GM21515 (cell line): ENCODE data around the gene ADPRS.
A peak's percentile ranks its signal among the peaks of the same experiment; 100 is the strongest.

Experiments used
- ATAC-seq: cut with Tn5 transposase; IDR thresholded peaks from one replicate; pipeline ENCODE4 v1.9.1; 2021; ENCODE audit not compliant: unreplicated experiment

Gene ADPRS

DNA sequence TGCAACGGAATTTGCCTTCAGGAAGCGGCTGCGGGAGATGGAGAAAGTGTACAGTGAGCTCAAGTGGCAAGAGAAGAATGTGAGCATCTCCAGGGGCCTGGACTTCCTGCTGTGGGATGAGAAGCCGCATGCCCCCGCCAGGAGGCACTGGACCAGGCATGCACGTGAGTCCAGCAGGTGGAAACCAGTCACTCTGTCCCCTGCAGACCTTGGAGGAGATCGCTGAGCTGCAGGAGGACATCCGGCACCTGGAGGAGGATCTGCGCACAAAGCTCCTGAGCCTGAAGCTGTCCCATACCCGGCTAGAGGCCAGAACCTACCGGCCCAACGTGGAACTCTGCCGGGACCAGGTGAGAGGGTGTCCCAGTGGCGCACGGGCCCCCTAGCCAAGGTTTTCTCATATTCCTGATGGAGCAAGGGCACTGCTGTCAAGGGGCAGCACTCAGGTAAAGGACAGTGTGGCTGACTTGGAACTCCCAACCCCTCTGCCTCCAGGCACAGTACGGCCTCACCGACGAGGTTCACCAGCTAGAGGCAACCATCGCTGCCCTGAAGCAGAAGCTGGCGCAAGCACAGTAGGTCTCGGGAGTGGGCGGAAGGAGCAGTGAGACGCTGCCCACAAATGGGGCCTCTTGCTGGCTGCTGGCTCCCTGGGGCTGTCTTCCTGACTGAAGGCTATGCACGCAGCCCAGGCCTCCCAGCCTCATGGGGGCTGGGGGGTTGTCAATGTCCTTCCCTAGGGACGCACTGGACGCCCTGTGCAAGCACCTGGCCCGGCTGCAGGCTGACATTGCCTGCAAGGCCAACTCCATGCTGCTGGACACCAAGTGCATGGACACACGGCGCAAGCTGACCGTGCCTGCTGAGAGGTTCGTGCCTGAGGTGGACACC, 1.2 kb upstream of the ADPRS start:
- no peak for ATAC-seq

DNA sequence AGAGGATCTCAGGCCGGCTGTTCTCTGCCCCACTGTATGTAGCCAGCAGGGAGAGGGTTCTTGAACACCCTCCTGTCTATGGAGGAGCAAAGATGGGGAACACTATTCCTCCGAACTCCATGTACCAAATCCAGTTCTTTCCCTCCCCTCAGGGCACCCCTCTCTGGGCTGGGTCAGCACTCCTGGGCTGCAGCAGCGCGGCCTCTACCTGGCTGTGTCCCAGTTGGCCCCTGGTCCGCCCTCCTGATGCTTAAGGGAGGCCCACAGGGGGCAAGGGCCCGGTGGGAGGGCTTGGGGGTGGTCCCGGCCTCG, 471 bp upstream of the ADPRS start:
- peak; percentile 1 for ATAC-seq

DNA sequence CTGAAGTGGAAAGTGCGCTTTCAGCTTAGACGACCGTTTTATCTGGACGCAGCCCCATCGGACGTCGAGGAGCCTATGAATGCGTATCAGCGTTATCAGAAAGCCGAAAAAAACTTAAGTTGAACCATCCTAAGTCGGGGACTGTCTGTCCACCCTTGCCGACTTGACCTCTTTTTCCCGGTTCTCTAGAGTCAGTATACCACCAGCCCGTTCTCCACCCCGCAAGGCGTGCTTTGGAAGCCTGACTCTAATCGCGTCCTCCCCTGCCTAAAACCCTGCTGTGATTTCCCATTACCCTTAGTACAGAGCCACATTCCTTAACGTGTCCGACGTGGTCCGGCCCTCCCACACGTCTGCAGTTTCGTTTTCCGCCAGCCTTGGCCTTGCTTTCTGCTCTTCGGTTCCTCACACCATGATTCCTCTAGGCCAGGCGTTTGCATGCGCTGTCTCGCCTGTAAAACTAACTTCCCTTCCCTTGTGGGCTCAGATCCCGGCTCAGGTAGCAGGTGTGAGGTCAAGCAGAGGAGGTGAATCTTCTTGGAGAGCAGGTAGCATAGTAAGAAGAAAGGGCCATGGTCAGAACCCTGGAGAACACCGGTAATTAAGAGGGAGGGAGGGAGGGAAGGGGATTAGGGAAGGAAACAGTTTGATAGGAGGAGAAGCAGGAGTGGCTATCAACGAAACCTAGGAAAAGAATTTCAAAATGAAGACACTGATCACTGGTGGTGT, 865 bp downstream of the ADPRS start:
- peak; percentile 11 for ATAC-seq

DNA sequence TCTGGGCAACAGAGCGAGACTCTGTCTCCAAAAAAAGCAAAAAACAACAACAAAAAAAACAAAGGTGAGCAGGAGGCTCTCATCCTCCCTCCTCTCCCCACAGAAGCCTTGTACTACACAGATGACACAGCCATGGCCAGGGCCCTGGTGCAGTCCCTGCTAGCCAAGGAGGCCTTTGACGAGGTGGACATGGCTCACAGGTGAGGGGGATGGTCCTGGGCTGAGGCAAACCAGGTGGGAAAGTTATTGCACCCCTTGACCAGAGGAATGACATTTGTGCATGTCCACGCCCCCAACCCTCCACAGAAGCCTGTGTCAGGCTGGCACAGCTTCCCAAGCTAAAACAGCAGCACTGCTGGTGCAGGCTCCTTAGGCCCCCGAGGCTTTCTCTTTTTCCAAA, 2.4 kb downstream of the ADPRS start:
- ATAC-seq: no peak

DNA sequence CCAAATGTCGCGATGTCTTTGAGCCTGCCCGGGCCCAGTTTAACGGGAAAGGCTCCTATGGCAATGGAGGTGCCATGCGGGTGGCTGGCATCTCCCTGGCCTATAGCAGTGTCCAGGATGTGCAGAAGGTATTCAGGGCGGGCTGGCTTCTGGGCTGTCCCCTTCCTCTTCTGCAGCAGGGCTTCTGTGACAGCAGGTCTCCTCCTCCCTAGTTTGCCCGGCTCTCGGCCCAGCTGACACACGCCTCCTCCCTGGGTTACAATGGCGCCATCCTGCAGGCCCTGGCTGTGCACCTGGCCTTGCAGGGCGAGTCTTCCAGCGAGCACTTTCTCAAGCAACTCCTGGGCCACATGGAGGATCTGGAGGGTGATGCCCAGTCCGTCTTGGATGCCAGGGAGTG, 3.0 kb downstream of the ADPRS start:
- no peak for ATAC-seq

DNA sequence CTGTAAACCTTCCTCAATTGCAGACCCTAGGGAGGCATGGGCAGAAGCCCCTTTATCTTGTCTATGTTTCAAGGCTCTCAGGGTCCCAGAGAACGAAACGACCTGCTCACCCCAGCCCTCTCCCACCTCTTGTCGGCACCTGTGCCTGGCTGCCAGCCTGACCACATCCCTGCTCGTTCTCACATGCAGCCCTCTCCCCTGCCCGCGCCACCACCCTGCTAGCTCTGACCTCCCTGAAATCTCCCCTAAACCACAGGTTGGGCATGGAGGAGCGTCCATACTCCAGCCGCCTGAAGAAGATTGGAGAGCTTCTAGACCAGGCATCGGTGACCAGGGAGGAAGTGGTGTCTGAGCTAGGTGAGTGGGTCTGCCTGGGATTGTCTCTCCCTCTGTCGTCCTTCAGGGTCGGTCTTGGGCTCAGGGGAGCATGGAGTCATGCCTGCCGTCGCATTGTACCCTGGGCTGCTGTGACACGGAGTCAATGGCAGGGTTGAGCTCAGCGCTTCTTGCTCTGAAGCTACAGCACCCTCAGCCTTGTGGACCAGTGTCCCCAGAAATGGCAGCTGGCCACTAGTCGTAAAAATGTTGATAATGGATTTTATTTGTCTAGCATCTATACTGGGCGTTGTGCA, 3.6 kb downstream of the ADPRS start:
- no peak for ATAC-seq

DNA sequence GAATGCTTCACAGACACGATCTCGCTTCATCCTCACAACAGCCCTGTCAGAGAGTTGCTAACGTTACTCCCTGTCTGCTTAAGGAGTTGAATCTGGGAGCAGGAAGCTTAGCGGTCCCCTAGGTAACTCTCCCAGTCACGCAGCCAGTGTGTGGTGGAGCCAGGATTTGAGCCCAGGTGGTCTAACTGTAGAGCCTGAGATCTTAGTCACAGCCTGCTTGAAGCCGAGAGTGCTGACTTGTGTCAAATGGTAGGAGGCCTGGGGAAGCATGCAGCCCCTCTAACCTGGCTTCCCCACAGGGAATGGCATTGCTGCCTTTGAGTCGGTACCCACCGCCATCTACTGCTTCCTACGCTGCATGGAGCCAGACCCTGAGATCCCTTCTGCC, 4.1 kb downstream of the ADPRS start:
- ATAC-seq: no peak

DNA sequence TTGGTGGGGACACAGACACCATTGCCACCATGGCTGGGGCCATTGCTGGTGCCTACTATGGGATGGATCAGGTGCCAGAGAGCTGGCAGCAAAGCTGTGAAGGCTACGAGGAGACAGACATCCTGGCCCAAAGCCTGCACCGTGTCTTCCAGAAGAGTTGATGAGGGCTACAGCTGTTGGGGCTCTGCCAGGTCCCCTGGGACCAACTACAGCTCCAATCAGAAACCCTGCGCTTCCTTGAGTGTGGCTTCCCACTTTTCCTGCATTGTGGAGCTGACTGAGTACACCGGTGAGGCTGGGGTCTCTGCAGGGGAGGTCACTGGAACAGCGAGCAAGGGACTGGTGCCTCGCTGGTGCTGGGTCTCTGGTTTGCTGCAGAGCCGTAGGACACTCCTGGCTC, 4.5 kb downstream of the ADPRS start:
- no peak for ATAC-seq

DNA sequence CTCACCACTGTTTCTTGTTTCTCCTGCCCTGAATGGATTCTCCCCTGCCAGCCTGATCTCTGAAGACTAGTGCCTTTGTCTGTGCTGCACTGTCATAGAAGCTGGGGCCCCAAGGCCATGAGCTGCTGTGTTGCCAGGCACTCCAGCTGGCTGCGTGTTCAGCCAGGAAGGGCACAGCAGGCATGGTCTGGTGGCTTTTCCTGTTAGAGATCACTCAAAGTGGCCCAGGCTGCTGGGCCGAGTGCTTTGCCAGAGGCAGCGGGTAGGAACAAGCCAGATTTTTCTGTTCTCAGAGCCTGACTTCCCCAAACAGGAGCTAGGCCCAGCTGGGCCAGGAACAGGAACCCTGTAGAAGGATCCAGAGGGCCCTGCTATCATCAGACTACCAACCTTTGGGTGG, 5.2 kb downstream of the ADPRS start:
- ATAC-seq: no peak

DNA sequence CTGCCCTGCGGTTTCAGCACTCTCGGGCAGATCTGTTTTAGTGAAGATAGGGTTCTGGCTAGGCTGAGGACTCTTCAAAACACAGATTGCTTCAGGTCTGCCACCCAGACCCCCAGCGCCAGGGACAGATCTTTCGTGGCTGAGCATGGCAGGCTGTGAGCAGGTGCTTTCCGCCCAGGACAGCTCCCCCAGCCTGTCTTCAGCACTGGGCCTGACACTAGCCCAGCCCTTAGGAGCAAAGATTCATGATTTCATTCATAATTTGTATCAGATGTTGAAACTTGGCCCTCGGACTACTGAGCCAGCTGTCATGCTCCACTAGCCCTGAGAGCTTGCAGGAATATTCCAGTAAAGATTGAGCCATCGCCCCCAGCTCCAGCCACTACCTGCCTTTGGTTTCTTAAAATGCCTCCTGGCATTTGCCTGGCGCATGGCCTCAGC, 5.9 kb downstream of the ADPRS start:
- ATAC-seq: no peak

DNA sequence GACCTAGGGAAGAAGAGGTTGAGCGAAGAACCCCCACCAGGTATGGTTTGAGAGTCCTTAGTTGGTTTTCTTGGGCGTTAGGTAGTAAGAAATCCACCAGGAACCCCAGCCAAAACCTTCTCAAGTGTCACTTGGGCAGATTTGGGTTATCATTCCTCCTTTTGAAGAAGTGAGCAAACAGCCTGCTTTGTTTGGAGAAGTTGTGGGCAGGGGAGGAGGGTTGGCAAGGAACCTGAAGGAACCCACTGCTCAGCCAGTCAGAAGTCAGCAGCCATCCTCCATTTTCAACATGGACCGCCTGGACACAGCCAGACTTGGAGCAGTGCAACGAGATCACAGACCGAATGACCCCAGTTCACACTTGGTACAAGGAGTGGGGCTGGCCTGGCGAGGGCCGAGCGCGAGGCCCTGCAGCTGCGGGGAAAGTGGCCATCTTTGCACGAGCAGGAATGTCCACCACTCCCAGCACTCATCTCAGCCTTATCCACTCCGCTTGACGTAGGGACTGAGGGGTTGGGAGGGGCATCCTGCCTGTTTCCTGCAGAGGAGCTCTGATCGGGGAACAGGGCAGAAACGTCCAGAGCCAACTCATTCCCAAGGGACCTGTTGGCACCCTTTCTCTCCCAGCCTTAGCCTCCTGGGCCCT, 7.2 kb downstream of the ADPRS start:
- no peak for ATAC-seq

DNA sequence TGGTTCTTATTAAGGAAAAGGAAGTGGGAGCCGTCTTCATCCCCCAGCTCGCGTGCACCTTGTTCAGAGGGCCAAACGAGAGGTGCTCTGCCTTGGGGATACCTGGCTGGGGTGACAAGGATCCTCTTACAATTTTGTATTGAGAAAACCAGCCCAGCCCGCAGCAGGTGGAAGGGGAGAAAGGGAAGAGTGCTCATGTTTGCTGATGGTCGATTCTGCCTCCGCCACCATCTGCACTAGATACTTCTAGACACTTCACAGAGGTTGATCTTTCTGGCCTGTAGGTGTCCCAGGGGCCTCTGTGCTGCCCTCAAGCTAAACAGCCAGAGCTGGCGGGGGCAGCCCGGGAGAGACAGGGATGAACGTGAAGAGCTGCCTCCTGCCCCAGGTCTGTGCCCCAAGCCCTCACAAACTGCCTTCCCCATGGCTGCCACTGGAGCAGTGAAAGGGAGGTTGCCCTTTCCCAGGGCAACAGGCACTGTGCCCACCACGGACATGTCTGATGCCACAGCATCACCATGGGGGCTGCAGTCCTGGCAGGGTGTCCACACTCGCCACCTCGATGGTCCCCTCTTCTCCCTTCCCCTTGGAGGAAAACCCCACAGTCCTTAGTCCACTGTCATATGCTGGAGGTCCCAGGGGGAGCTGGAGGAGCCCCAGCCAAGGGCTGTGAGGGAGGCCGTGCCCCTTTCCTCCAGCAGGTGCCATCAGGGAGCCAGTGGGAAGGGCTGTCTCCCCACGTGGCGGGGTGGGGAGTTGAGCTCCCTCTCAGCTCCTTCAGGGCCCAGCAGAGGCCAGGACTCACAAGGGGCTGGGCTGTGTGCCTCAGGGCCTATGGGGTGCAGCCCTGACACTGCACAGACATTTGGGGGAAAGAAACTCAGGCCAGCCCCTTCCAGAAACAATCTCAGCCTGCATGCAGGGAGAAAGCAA, 8.1 kb downstream of the ADPRS start:
- no peak for ATAC-seq

DNA sequence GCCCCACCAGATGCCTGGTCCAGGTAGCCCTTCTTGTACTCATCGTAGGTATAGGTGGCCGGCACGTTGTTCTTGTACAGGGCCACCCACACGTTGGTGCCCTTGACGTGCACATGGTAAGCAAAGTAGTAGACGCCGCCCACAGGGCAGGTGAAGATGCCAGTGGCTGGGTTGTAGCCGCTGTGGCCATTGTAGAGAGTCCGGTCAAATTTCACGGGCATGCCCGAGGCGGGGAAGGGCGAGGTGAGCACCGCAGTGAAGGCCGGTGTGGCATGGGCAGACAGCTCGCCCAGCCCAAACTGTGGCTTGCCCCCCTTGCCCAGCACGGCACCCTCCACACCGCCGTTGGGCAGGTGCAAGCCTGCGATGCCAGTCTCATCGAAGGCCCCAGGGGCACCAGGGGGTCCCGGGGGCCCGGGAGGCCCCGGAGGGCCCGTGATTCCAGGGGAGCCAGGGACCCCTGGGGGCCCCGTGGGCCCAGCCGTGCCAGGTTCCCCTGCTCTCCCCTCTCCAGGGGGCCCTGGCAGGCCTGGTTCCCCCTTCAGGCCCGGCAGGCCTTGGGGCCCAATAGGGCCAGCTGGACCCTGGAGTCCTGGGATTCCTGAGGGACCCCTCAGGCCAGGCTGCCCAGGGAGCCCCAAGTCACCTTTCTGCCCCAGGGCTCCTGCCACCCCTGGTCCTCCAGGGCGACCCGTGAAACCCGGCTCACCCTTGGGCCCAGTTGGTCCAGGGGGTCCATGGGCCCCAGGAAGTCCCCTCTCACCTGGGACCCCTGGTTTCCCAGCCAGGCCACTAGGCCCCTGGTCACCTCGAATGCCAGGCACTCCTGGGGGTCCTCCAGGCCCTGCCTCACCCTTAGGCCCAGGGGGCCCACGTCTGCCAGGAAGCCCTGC, 9.2 kb downstream of the ADPRS start:
- no peak for ATAC-seq

DNA sequence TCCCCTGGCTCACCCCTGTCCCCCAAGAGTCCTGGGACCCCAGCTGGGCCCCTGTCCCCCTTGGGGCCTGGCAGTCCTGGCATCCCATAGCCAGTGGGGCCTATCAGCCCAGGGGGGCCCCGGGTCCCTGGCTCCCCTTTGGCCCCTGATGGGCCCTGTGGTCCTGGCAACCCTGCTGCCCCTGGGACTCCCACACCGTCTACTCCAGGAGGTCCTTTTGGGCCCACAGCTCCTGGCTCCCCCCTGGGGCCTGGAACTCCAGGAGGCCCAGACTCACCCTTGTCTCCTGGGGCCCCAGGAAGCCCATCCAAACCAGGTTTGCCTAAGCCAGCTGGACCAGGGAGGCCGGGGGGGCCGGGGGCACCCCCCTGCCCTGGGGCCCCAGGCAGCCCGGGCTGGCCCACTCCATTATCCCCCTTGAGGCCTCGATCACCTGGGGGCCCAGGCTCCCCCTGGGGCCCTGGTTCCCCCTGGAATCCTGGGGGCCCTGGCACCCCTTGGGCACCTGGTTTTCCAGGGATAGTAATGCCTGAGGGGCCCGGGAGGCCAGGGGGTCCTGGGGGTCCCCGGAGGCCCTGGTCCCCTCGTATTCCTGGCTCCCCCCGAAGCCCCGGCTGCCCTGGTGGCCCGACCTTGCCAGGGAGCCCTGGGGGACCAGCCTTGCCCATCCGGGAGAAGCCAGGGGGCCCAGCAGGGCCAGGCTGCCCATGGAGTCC, 10.1 kb downstream of the ADPRS start:
- ATAC-seq: no peak

DNA sequence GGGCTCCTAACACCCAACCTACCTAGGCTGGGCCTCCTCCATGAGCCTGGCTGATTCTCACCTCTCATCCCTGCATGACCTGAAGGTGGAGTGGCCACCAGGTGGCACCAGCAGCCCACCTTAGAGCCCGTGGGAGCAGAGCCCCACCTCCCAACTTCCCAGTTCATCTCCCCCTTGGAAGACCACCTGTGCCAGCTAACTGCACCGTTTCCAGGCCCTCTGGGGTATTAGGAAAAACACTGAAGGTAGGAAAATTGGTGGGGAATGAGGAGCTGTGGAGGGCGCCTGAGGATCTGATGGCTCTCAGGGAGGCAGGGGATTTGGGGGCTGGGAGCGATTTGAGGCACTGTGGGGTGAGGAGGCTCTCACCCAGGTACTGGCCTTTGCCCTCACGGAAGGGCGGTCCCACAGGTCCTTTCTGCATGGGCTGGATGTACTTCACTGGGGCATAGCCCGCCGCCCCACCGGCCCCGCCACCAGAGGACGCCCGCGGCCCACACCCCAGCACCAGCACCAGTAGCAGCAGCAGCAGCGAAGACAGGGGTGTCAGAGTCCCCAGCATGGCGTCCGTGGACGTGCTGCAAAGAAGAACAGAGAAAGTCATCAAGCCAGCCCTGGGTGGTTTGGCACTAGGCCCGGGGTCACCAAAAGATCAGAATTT, 11.1 kb downstream of the ADPRS start:
- ATAC-seq: no peak

DNA sequence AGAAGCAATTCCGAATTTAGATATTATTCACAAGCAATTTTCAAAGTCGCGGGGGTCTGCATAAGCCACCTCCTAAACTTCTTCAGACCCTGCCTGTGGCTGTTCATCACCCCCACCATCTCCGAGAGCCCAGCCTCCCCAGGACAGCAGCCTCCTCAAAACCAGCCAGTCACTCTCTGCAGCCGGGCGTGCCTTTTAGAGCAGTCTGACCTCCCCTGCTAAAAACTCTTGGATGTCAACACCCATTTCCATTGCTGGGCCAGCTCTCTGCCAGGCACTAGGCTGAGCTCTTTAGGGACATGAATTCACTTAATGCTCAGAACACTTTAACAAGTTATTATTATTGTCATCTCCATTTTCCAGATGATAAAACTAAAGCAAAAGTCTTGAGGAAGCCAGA, 11.7 kb downstream of the ADPRS start:
- no peak for ATAC-seq

DNA sequence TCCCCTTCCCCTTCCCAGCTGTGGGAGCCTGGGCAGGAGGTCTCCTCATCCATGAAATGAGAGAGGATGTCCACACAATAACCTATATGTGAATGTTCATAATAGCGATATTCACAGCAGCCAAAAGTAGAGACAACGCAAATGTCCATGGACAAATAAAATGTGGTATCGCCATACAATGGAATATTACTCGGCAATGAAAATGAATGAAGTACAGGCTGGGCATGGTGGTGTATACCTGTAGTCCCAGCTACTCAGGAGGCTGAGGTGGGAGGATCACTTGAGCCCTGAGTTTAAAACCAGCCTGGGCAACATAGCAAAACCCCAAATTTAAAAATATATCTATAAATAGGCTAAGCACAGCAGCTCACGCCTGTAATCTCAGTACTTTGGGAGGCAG, 12.9 kb downstream of the ADPRS start:
- no peak for ATAC-seq

DNA sequence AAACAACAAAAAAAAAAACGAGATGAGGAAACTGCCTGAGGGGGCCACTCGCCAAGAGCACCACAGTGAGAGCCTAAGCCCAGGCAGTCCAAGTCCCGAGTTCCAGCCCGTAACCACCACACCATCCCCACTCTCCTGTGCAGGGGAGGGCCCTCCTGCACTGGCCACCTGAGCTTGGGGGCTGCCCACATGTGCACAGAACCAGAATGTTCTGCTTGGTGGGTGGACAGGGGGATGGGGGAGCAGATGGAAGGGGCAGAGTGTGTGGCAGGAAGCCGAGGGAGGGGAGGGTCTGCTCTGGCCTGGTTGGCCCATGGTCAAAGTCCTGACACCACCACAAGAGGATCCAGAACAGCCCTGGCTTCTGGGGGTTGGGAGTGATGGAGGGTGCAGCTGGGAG, 17.6 kb downstream of the ADPRS start:
- ATAC-seq: no peak
